ENCODE results near the gene SAG.

The SAG gene

DNA sequence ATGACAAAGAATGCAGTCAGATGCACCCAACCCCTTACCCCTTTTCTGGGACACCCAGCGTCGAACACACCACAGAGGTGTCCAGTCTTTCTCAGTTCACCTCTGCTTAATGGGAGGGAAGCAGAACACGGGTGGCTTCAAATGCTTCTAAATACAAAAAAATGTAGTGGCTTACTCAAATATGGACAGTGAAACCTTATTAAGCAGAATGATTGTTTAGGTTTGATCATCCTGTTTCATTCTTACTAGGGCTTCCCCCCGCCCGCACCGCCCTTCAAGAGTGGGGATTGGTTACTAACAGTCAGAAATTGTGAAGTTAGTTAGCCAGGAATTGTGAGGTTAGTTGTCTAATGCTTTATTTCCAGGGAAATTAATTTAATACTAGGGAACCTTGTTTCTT is 34.5 kb upstream of the SAG start:
- TF ChIP-seq ZFX (IDR thresholded peaks at IDR 0.05; ENCODE audit: borderline replicate concordance) (no peak), CTCF (IDR thresholded peaks at IDR 0.05) (no peak)
- 0 out of 2 replicates have a peak overlapping the region, but pooled peaks have one; percentile 89 for H3K27ac ChIP-seq

DNA sequence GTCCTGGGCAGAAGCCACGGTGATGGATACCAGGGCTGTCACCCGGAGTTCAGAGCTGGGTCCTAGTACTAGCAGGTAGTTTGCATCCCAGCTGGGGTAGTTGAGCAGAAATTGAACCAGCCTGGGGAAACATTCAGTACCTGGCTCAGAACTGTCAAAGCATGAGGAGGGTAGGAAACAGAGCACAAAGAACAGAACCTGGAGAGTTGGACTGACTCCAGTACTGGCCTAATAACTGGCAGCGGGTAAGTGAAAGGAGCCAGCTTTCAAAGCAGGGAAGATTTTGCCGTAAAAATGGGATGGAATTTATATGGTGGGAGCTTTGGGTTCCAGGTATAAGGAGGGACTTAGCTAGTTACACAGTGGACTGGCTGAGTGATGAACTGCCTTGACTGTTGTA is 32.4 kb upstream of the SAG start:
- no peak overlapping the region for H3K27ac ChIP-seq

GRCh38 chr2:233278921-233279320 is 28.7 kb upstream of the SAG start:
- H3K27ac ChIP-seq, result peak overlapping the region; percentile 0; the same call in 1 of the 2 replicates

More for the DNA sequence above, 32.4 kb upstream of the SAG start:
- TF ChIP-seq CTCF (IDR thresholded peaks at IDR 0.05) (no peak), ZFX (IDR thresholded peaks at IDR 0.05; ENCODE audit: borderline replicate concordance) (no peak)

DNA sequence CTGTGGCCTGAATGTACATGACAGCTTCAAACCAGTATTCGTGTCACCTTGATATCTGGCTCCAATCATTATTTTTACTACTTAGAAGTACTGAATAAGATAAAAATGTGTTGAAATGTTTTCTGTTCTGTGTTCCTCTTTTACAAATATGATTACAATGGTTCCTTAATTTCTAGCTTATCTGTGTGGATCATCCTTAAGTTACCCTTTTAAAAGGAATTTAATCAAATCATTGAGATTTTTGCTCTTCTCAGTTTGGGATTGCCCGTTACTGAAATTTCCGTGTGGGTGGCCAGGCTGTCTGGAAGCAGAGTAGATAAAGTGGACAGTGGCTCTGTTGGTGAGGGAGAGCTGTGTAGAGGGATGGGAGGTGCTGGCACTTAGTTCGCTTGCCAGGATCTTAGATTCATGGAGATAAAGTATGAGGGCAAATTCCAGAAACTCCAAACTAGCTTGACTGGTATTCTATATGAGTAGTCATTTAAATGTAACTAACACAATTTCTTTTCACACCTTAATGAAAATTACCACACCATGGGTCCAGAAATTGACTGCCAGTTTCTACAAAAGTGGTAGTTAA is 27.4 kb upstream of the SAG start:
- peak overlapping the region; percentile 17; the same call in 1 of the 2 replicates for H3K27ac ChIP-seq
- TF ChIP-seq ZFX (IDR thresholded peaks at IDR 0.05; ENCODE audit: borderline replicate concordance), result no peak
- no peak for TF ChIP-seq CTCF (IDR thresholded peaks at IDR 0.05)

More at GRCh38 chr2:233278921-233279320, 28.7 kb upstream of the SAG start:
- no peak for TF ChIP-seq ZFX (IDR thresholded peaks at IDR 0.05; ENCODE audit: borderline replicate concordance)
- no peak for TF ChIP-seq CTCF (IDR thresholded peaks at IDR 0.05)

GRCh38 chr2:233281553-233281952 is 26.1 kb upstream of the SAG start:
- peak overlapping the region; percentile 17; the same call in 1 of the 2 replicates for H3K27ac ChIP-seq
- no peak for TF ChIP-seq CTCF (IDR thresholded peaks at IDR 0.05)
- TF ChIP-seq ZFX (IDR thresholded peaks at IDR 0.05; ENCODE audit: borderline replicate concordance), result no peak

- H3K27ac ChIP-seq, result no peak overlapping the region
- no peak for TF ChIP-seq ZFX (IDR thresholded peaks at IDR 0.05; ENCODE audit: borderline replicate concordance)
- no peak for TF ChIP-seq CTCF (IDR thresholded peaks at IDR 0.05)
Observed at GRCh38 chr2:233281992-233282603, 25.5 kb upstream of the SAG start.

GRCh38 chr2:233285921-233286320 is 21.7 kb upstream of the SAG start:
- H3K27ac ChIP-seq, result no peak overlapping the region
- TF ChIP-seq ZFX (IDR thresholded peaks at IDR 0.05; ENCODE audit: borderline replicate concordance) (no peak), CTCF (IDR thresholded peaks at IDR 0.05) (no peak)

All from 22Rv1 (cell line).